GM21786 (cell line): ENCODE data around the gene TBC1D1.

ENCODE experiments used
- ATAC-seq: cut with Tn5 transposase; IDR thresholded peaks from one replicate; pipeline ENCODE4 v1.9.1; 2021; ENCODE audit not compliant: unreplicated experiment

Gene TBC1D1

DNA sequence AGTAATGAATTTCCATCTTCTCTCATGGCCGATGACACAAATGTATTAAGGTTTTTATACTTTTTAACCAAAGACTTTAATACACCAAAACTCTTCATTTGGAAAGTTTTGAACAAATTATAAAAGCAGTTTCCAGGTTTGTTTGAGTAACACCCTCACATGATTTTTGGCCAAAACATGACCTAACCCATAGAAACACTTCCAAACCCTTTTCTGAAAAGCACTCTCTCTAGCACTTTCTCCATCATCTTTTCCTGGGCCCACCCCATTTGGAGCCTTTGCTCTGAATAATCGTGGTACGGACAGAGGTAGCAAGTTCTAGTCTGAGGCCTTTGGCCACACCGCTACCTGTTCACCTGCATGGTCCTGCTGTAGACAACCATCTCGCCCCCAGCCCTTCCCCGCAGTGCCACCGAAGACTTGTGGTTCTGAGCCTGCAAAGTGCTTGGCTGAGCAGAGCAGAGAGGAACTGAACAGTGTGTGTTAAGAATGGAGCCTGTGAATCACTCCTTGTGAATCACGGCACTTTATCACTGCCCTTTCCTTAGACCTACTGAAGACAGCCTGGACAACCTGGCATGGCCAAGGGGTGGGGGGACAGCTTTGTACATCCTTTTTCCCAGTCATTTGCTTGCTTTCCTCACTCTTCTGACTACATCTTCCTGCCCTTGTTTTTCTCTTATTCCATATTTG lies 251.1 kb downstream of the TBC1D1 start:
- no peak for ATAC-seq

DNA sequence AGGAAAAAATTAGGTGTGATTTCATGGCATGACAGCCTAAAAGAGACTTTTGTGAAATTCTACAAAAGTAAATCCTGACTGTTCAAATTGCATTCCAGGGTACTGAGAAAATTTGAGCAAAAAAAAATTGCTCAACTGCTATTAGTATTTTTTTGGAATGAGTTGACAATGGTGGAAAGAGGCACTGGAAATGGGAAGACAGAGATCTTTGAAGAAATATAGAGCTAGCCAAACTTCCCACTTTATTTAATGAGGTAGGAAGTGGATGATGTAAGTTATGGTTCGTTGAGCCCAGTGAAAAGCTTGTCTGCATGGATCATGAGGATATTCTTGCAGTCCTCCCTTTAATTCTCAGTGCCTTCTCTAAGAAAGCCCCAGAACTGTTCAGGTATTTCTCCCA lies 253.1 kb downstream of the TBC1D1 start:
- no peak for ATAC-seq

DNA sequence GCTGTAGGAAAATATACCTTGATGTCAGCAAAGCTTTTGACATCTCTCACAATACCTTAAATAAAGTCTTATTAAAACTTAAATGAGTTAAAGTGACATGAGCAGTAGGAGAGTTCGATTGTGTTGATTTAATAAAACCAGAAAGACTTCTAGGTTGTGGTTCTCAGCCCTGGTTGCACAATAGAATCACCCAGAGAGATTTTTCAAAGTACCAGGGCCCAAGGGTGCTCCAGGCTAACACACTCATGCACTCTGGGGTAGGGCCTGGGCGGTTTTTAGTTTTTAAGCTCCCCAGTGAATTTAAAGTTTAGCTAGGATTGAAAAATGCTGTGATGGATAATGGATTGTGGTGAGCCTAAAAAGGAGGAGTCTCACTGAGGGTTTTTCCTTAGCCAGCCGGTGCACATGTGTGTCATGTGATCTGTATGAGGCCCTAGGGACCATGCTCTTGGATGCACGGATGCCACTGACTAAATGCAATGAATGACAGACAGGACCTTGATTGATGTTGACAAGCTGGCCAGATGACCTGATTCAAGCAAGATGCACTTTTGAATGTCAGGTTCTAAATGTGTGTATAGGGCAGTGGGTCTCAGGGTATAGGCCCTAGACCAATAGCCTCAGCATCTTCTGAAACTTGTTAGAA lies 254.3 kb downstream of the TBC1D1 start:
- no peak for ATAC-seq

DNA sequence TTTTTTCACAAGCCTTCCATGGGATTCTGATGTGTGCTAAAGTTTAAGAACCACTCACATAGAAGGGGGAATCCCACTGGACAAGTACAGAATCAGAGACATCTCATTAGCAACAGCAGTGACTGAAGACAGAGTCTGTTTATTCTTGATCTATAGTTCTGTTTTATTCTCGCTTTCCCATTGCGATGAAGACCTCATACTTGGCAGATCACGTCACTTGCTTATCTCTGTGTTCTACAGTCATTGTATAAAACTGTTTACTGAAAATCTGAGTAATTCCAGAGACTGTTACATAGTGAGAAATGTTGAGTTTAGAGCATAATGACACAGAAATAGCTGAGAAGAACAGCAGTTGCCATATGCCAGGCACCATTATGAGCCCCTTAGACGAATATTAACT lies 254.9 kb downstream of the TBC1D1 start:
- ATAC-seq, result no peak

DNA sequence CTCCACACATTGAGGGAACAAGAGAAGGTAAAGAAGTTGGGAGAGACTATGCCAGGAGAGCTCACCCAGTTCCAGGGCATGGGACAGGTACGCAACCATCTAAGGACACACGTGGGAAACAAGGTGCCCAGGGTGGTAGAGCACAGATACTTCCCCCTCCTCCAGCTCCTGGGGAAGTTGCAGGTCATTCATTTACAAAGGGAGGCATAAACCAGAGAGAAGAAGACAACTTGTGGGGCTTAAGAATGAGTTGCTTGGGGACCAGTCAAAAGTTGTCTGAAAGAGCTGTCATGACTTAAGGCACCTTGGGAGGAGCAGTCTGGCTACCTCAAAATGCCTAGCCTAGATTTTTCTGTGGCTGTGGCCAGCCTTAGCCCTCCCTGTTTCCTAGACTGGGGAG lies 255.5 kb downstream of the TBC1D1 start:
- no peak for ATAC-seq

DNA sequence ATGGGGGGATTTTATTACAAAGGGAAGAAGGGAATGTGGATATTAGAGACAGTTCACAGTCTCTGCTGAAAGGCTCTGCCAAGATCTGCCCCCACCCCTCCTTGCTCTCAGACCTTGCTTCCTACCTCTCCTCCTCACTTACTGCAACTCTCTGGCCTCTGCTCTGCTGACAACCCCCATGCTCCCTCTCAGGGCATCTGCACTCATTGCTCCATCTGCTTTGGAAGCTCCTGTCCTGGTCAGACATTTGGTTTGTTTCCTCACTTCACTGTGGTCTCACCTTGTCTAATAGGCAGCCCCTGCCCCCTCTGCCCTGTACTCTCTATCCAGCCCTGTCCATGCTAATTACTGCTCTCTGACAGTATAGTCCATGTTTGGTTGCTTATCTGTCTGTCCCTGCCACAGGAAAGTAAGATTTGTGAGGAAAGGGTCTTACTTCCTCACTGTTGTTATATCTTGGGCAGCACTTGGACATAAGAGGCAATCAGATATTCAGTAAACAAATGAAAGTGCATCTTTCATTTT lies 258.6 kb downstream of the TBC1D1 start:
- no peak for ATAC-seq

DNA sequence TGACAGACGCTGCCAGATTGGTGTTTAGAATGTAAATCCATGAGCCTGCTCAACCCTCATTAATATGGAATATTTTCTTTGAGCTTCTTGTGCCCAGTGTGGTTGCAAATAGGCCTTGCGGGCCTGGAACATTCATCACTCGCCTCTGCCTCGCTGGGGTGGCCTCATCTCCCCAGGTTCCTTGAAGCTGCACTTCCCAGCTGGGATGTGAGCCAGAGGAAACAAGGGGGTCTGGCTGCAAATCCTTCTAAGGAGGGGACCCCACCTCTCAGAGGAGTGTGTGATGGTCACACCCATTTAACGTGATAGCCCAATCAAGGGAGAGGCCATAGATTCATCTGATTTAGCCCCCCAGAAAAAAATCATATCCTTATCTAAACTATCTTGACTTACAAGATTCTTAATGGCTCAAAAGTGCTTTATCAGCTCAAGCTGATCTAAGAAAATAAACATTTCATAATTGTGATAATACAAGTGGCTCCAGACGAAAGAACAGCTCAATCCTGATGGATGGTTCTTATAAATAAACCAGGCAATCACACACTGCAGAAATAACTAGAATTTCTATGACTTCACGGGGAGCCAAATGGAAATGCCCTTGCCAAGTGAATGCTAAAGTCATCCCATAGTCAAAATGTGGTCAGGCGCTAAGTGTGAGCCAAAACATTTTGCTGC lies 259.2 kb downstream of the TBC1D1 start:
- ATAC-seq, result no peak

DNA sequence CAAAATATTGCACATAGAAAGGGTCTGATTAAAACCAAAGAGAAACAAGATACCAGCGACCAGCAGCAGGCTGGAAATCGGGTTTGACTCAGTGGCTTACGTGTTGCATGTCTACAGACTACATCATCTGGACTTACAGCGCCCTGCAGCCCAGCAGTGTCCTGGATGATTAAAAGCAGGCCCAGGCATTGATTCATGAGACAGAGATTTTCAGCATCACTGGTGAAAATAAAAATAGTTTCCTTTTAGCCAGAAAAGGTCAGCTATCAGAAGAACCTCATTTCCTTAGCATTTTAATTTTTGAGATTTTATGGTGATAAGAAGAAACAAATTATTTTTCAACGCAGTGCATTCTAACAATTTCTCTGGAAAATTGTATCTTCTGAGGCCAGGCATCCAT lies 259.9 kb downstream of the TBC1D1 start:
- no peak for ATAC-seq

DNA sequence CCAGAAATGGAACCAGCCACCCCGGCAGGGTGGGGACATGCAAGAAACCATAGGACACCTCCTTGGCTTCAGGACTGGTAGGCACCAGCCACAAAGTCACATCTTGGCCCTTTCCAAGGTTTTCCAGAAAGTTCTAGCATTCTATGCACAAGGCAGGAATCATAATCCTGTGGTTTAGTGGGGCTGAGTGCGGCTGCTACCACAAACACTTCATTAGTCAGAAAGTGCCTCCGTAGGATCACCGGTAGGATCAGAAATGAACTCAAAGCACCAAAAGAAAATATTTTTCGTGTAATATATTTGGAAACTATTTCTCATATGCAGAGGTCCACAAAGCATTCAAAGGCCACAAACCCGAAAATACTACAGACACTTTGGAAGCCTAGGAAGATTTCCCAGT lies 261.0 kb downstream of the TBC1D1 start:
- ATAC-seq, result no peak

DNA sequence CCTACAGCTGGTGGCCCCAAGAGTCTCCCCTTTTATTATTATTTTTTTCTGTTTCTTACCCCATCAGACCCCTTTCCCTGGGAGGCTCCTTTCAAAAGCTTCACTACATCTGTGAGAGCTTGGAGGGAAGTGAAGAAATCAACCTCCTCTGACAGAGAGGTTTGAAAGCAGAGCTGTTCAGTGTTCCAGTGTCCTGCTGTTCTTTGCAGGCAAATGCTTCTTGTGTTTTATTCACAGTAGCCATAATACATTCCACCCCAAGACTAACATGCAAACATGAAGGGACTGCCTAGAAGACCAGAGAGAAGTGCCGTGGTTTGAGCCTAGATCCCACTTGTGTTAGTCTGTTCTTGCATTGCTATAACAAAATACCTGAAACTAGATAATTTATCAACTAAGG lies 261.4 kb downstream of the TBC1D1 start:
- ATAC-seq, result no peak

DNA sequence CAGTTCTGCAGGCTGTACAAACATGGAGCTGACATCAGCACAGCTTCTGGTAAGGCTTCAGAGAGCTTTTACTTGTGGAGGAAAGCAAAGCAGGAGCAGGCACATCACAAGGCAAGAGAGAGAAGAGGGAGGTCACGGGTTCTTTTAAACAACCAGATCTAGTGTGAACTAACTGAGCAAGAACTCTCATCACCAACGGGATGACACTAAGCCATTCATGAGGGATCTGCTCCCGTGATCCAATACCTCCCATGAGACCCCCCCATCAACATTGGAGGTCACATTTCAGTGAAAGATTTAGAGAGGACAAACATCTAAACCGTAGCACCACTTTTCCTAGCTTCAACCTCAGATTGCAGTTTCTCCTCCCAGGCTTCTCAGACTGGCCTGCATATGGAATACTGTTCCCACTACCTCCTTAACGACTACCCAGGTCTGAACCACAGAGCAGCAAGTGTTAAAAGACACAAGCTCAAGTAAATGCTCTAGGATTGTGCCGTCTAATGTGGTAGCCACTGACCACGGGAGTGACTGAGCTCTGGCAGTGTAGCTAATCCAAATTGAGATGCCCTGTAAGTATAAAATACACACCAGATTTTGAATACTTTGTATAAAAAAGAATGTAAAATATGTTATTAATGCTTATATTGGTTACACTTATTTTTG lies 262.0 kb downstream of the TBC1D1 start:
- ATAC-seq, result no peak

DNA sequence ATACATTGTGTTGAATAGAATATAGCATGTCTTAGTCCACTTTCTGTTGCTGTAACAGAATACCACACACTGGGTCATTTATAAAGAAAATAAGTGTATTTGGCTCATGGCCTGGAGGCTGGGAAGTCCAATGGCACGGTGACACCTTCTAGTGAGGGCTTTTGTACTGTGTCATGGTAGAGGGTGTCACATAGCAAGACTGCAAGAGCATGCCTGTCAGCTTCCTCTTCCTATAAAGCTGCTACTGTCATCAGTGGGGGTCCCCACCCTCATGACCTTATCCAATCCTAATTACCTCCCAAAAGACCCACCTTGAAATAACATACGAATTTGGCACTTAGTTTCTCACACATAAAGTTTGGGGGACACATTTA lies 262.5 kb downstream of the TBC1D1 start:
- ATAC-seq, result no peak

DNA sequence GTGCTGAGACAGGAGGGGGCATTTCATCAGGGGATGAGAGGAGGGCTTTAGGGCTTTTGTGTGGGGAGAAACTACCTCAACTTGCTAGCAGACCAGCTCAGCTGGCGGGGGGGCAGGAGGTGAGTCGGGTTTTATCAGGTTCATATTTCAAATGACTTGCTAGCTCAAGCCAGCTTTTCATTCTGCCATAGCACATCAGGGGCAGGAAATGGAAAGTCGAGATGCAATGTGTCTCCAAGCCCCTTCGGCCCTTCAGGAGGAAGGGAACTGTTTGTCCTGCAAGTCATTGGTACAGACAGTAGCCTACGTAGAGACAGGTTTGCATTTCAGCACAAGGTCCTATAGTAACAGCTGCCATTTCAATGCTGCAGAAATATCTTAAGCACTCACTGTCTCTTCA lies 263.4 kb downstream of the TBC1D1 start:
- no peak for ATAC-seq

DNA sequence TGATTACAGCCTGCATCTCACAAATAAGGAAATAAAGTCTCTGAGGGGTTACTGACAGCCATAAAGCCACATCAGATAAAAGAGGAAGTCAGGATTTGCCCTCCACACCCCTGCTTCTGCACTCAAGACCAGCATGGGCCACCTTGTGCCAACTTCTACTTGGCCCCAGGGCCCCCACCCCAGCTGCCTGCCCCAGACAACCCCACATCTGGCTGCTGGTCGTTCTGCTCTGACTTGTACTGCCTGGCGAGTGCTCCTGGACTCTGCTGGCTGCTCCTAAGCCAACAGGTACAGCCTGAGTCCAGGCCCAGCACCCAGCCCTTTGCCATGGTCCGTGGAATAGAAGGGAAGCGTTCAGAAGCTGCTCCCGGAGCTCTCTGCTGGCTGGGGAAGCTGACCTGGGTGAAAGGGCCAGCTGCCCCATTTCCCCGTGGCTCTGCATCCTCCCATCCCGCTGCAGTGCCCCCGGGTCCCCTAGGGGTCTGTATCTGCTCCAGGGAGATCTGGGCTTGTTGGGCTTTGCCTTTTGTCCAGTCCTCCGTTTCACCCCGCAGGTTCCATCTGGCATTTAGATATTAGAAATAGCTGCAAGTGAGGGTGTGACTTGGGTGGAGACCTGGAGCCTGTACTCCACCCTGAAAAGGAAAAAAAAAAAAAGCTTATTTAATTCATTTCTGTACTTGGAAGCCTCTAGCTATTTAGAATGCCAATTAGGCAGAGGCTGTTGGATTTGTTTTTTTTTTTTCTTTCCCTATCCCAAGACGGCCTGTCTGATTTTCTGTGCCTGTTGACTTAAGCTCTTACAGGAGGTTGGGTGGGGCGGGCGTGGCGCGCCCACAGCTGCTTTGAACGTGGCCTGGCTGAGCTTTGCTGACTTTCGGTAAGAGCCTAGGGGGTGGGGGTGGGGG lies 264.1 kb downstream of the TBC1D1 start:
- no peak for ATAC-seq

DNA sequence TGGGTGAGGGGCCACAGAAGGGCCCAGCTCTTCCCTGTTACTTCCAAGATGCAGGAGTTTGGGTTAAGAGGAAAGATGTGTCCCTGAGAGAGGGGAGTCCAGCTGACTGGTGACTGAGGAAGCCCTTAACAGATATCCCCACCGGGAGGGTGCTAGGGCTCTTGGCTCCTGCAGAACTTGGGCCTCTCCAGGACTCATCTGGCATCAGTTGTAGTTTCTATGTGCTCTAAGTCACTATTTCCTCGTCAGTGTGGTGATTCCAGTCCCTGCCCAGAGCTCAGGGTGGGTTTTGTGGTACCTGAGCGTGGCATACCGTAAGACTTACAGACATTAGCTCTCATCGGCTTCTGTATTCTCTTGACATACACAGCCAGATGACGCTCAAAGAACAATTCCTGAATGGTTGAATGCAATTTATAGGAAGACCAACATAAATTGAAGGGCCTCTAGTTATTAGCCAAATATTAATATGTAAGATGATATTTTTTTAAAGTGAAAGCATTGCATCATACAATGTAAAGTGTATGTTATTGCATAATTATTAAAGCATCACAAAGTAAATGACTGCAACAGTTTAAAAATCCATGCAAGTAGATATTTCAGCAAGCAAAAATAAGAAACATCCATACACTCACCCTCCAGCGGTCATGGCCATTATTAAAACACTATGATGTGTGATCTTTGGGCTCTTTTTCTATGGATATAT lies 264.9 kb downstream of the TBC1D1 start:
- no peak for ATAC-seq

DNA sequence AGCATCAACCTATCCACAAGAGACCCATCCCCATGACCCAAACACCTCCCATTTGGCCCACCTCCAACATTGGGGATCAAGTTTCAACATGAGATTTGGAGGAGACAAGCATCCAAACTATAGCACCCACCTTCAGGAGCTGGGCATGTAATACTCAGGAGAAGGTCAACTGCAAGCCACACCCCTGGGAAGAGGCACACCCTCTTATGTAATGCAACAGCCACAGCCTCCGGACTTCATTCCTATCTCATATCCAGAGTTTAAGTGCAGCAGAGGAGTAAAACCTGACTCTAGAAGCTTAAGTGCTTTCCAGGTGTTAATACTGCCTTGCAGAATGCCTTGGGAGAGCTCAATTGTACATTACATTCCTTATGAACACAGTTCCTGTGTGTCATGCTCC lies 266.7 kb downstream of the TBC1D1 start:
- no peak for ATAC-seq

DNA sequence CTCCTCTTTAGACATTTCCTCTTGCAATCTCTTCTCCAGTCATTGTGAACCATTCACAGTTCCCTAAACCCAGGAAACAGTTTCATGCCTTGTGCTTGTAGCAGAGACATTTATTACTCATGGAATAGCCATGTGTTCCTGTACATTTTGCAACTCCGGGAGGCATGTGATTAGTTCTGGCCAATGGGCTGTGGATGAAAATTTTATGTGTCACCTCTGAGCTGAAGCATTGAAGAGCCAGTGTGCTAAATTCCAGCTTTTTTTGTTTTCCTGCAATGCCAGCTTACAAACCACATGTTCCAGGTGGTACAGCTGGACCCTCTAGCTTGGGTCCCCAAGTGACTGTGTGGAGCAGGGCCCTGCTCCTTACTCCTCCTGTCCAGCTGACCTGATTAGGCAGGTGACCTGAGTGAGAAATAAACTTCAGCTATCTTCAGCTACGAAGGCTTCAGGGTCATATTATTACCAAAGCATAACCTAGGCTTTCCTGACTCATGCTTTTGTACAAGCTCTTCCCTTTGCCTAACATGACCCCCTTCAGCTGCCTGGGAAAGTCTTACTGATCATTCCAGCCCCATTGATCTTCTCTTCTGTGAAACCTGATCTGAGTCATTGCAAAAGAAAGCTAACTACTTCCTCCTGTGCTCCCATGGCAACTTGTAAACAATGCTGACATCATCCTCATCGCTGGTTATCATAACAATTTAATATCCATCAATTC lies 269.8 kb downstream of the TBC1D1 start:
- ATAC-seq, result peak; percentile 91

DNA sequence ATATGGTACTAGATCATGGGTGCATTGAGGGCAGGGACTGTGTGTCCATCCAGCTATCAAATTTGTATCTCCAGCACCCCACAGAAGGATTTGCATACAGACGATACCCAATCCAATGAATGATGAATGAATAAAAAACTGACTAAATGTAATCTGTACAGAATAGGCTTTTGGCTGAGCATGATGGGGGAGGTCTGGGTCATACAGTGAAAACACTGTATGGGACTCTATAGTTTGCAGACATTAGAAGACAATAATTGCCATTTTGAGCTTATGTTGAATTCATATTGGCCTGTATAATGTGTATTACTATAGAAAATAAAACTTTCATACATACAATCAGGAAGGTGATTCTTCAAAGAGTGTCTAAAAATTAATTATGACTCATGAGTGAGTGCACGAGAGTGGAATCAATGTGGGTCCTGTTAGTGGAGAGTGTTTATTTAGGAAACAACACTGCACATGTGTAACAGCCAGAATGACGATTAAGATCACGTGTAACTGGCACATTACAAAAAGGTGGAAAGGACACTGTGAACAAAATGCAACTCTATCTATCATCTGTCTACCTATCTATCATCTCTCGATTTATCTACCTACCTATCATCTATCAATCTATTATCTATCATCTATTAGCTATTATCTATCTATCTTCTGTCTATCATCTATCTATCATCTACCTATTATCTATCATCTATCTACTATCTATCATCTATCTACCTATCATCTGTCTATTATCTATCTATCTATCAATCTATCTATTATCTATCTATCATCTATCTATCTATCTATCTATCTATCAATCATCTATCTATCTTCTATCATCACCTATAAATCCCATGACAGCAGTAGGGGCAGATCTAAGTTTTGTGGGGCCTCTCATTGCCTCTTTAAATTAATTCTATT lies 270.6 kb downstream of the TBC1D1 start:
- ATAC-seq, result no peak
